Liver (tissue), 9 donors: ENCODE measurements around the gene ZNF532. TPM values are rescaled to one million over a fixed set of nuclear protein-coding genes. Genes with fewer than 3 reads are reported as not detected.

ENCODE experiments used
- DNase-seq: peaks from one replicate; pipeline ENCODE4 v3.0.0-alpha.2; 2017; ENCODE audit warnings: low spot score
- H3K27ac ChIP-seq, 2 donors: one replicate each; pipeline ENCODE4 v1.7.0; 2013; ENCODE audit warnings: inconsistent platforms in 2 of 2, low read length in 2 of 2, control low read depth in 1 of 2, low read depth in 1 of 2, mild to moderate bottlenecking in 1 of 2
- H3K27me3 ChIP-seq, 4 donors: one replicate each; pipeline versions ENCODE4 v1.6.1 to v1.7.0; 2013; ENCODE audit warnings: low read length in 3 of 4, inconsistent platforms in 1 of 4, mild to moderate bottlenecking in 1 of 4, moderate library complexity in 1 of 4; ENCODE audit not compliant: control insufficient read depth in 4 of 4, insufficient read depth in 4 of 4
- H3K36me3 ChIP-seq, 4 donors: one replicate each; pipeline versions ENCODE4 v1.6.1 to v1.7.0; 2013; ENCODE audit warnings: low read length in 3 of 4, mild to moderate bottlenecking in 3 of 4, low read depth in 1 of 4, moderate library complexity in 1 of 4; ENCODE audit not compliant: control insufficient read depth in 4 of 4, insufficient read depth in 3 of 4
- H3K4me1 ChIP-seq, 4 donors: one replicate each; pipeline versions ENCODE4 v1.6.1 to v1.7.0; 2013; ENCODE audit warnings: low read length in 3 of 4, mild to moderate bottlenecking in 3 of 4, moderate library complexity in 1 of 4; ENCODE audit not compliant: control insufficient read depth in 4 of 4, insufficient read depth in 4 of 4
- H3K4me3 ChIP-seq, 3 donors: one replicate each; pipeline versions ENCODE4 v1.6.1 to v1.7.0; 2013; ENCODE audit warnings: low read length in 3 of 3, control low read depth in 1 of 3, low read depth in 1 of 3, mild to moderate bottlenecking in 1 of 3
- H3K9ac ChIP-seq, 2 donors: one replicate each; pipeline ENCODE4 v1.7.0; 2013; ENCODE audit warnings: low read length in 2 of 2, mild to moderate bottlenecking in 2 of 2, moderate library complexity in 2 of 2, control low read depth in 1 of 2, low read depth in 1 of 2
- H3K9me3 ChIP-seq, 4 donors: one replicate each; pipeline versions ENCODE4 v1.6.1 to v1.7.0; 2013; ENCODE audit warnings: low read length in 3 of 4; ENCODE audit not compliant: control insufficient read depth in 4 of 4
- ATF3 ChIP-seq: IDR thresholded peaks from 2 replicates; pipeline ENCODE4 v1.6.1; 2016; ENCODE audit warnings: antibody characterized with exemption
- CTCF ChIP-seq: fragments of 150-350 bp; IDR thresholded peaks from 2 replicates; pipeline ENCODE4 v1.5.1; 2017; ENCODE audit warnings: improper control_type of control experiment, low read depth, low read length; ENCODE audit not compliant: missing input control
- EGR1 ChIP-seq, 2 donors: IDR thresholded peaks; 2 replicates each; pipeline ENCODE4 v1.6.1; 2016 to 2018; ENCODE audit warnings: antibody characterized with exemption in 2 of 2, low read depth in 2 of 2
- FOXA1 ChIP-seq: IDR thresholded peaks from 2 replicates; pipeline ENCODE4 v1.6.1; 2016; ENCODE audit warnings: antibody characterized with exemption
- FOXA2 ChIP-seq: IDR thresholded peaks from 2 replicates; pipeline ENCODE4 v1.6.1; 2016; ENCODE audit warnings: antibody characterized with exemption
- GABPA ChIP-seq, 2 donors: IDR thresholded peaks in 1 of 2; conservative IDR thresholded peaks in 1 of 2; 2 replicates each; pipeline ENCODE4 v1.6.1; 2016; ENCODE audit warnings: antibody characterized with exemption in 2 of 2, mild to moderate bottlenecking in 1 of 2, moderate library complexity in 1 of 2
- HNF4A ChIP-seq, 2 donors: conservative IDR thresholded peaks; 2 replicates each; pipeline ENCODE4 v1.6.1; 2016; ENCODE audit warnings: antibody characterized with exemption in 2 of 2, mild to moderate bottlenecking in 2 of 2
- JUND ChIP-seq, 2 donors: IDR thresholded peaks; 2 replicates each; pipeline ENCODE4 v1.6.1; 2016; ENCODE audit warnings: antibody characterized with exemption in 2 of 2
- NR2F2 ChIP-seq: IDR thresholded peaks from 2 replicates; pipeline ENCODE4 v1.6.1; 2016; ENCODE audit warnings: antibody characterized with exemption
- RAD21 ChIP-seq, 2 donors: IDR thresholded peaks; 2 replicates each; pipeline ENCODE4 v1.6.1; 2016; ENCODE audit warnings: antibody characterized with exemption in 2 of 2, mild to moderate bottlenecking in 2 of 2
- REST ChIP-seq: IDR thresholded peaks from 2 replicates; pipeline ENCODE4 v1.6.1; 2016; ENCODE audit warnings: antibody characterized with exemption, mild to moderate bottlenecking
- RXRA ChIP-seq, 2 donors: IDR thresholded peaks; 2 replicates each; pipeline ENCODE4 v1.6.1; 2017 to 2018; ENCODE audit warnings: antibody characterized with exemption in 2 of 2, mild to moderate bottlenecking in 1 of 2
- SP1 ChIP-seq: IDR thresholded peaks from 2 replicates; pipeline ENCODE4 v1.6.1; 2018; ENCODE audit warnings: antibody characterized with exemption, mild to moderate bottlenecking
- TAF1 ChIP-seq: conservative IDR thresholded peaks from 2 replicates; pipeline ENCODE4 v1.6.1; 2016; ENCODE audit warnings: antibody characterized with exemption, mild to moderate bottlenecking
- YY1 ChIP-seq: IDR thresholded peaks from 2 replicates; pipeline ENCODE4 v1.6.1; 2016; ENCODE audit warnings: antibody characterized with exemption, mild to moderate bottlenecking
- ZBTB33 ChIP-seq: IDR thresholded peaks from 2 replicates; pipeline ENCODE4 v1.6.1; 2016; ENCODE audit warnings: antibody characterized with exemption
- WGBS: extraction: QIAGEN DNeasy Blood & Tissue Kit; methylation state at CpG from one replicate; pipeline ENCODE4 v1.1.7; 2013; 5-methylcytosine and 5-hydroxymethylcytosine counted together
- polyA plus RNA-seq, 2 donors: library from polyadenylated mRNA; stranded (reverse) in 1 of 2; unstranded in 1 of 2; fragments of 200-250 nt in 1 of 2; fragments of >200 nt in 1 of 2; fragmentation: Nextera tagmentation in 1 of 2; extraction: Ambion mirVana in 1 of 2; gene quantifications; one replicate each; pipeline versions ENCODE4 v1.2.1 to v1.2.3, GENCODE V29; 2013 to 2015
- total RNA-seq, 2 donors: library from RNA; depleted of rRNA; stranded (reverse); fragments of >200 nt; gene quantifications; one replicate each; pipeline ENCODE4 v1.2.3, GENCODE V29; 2014
- donor health status: healthy.
- donor health status: healthy.
- donor health status: healthy.
- donor health status: healthy.
- donor health status: healthy.

ZNF532 gene
- total and polyA plus RNA-seq, 4 donors = 0.68 to 5.6 (median 2.5) TPM

- TF ChIP-seq ATF3 = no peak
Measured at GRCh38 chr18:58990720-58991119, 126.0 kb downstream of the ZNF532 start (continued).

GRCh38 chr18:58991167-58991798 is 126.6 kb downstream of the ZNF532 start:
- Histone ChIP-seq H3K9ac (no peak overlapping the region), H3K9me3 (peaks cover 0 to 2% (median 0%) of the 10 kb centered on the region in 4 donors), H3K4me3 (no peak overlapping the region), H3K4me1 (peaks cover 0 to 4% (median 1%) of the 10 kb centered on the region in 4 donors), H3K27ac (peak overlapping the region; percentile 21 to 69), H3K36me3 (no peaks in the 10 kb centered on the region), H3K27me3 (no peaks in the 10 kb centered on the region)
- DNase-seq = no peak
- 75% methylated on average over 7 of the region's 7 CpGs for WGBS
- TF ChIP-seq NR2F2 (no peak), FOXA1 (no peak), HNF4A (conservative IDR thresholded peaks at IDR 0.05) (peak; percentile 29 to 39), EGR1 (IDR thresholded peaks at IDR 0.05; ENCODE audit: low read depth in 2 of 2) (no peak)

- Histone ChIP-seq H3K9me3 (peaks cover 0 to 2% (median 0%) of the 10 kb centered on the region in 4 donors), H3K36me3 (no peaks in the 10 kb centered on the region), H3K9ac (no peak overlapping the region), H3K27me3 (no peaks in the 10 kb centered on the region), H3K27ac (peak overlapping the region; percentile 8 to 69), H3K4me1 (peaks cover 0 to 4% (median 1%) of the 10 kb centered on the region in 4 donors), H3K4me3 (no peak overlapping the region)
- 65% methylated on average over 16 of the region's 16 CpGs for WGBS
- no peak for TF ChIP-seq RXRA (IDR thresholded peaks at IDR 0.05)
- no peak for TF ChIP-seq RAD21 (IDR thresholded peaks at IDR 0.05)
- TF ChIP-seq YY1 = no peak
- DNase-seq = no peak
Measured at GRCh38 chr18:58992301-58993231, 127.9 kb downstream of the ZNF532 start.

- 51% methylated on average over 4 of the region's 4 CpGs for WGBS
- TF ChIP-seq CTCF = no peak
- peak; percentile 29 for TF ChIP-seq ZBTB33
- no peak for TF ChIP-seq TAF1
- TF ChIP-seq FOXA1 = no peak
- TF ChIP-seq EGR1 (IDR thresholded peaks at IDR 0.05; ENCODE audit: low read depth in 2 of 2) = no peak
- peak; percentile 17 for TF ChIP-seq YY1
- no peak for TF ChIP-seq NR2F2
- TF ChIP-seq RAD21 (IDR thresholded peaks at IDR 0.05) = peak in 1 of 2 donors; percentile 32
- TF ChIP-seq SP1 = peak; percentile 34
- peak in 1 of 2 donors; percentile 39 for TF ChIP-seq JUND (IDR thresholded peaks at IDR 0.05)
- TF ChIP-seq RXRA (IDR thresholded peaks at IDR 0.05) = peak in 1 of 2 donors; percentile 31
- peak in 1 of 2 donors; percentile 15 for TF ChIP-seq HNF4A (conservative IDR thresholded peaks at IDR 0.05)
- TF ChIP-seq FOXA2 = peak; percentile 14
- TF ChIP-seq REST = peak; percentile 98
- TF ChIP-seq GABPA (IDR thresholded peaks at IDR 0.05 in 1 of 2, conservative IDR thresholded peaks at IDR 0.05 in 1 of 2) = peak; percentile 15 to 57
Measured at GRCh38 chr18:58993260-58993659, 128.6 kb downstream of the ZNF532 start.

More at GRCh38 chr18:58993260-58993659, 128.6 kb downstream of the ZNF532 start:
- Histone ChIP-seq H3K9ac (no peak overlapping the region), H3K36me3 (no peaks in the 10 kb centered on the region), H3K27ac (peak overlapping the region; percentile 8 to 69), H3K9me3 (peaks cover 0 to 2% (median 0%) of the 10 kb centered on the region in 4 donors), H3K4me1 (peaks cover 0 to 4% (median 3%) of the 10 kb centered on the region in 4 donors), H3K27me3 (no peaks in the 10 kb centered on the region), H3K4me3 (no peak overlapping the region)
- no peak for DNase-seq
